ENCODE data around the gene SLC9C2.

GRCh38 chr1:173581383-173582079 is 21.3 kb downstream of the SLC9C2 start:
- TF ChIP-seq CTCF (IDR thresholded peaks at IDR 0.05) (no peak), POLR2AphosphoS5 (IDR thresholded peaks at IDR 0.05; ENCODE audit: low read depth, low read length) (no peak), TCF7L2 (IDR thresholded peaks at IDR 0.05; ENCODE audit: low read depth, low read length) (no peak), REST (IDR thresholded peaks at IDR 0.05; ENCODE audit: insufficient read depth in 1 of 2, low read depth in 2 of 2, low read length in 1 of 2) (no peak)

All from Panc1 (cell line).